Esophagus (tissue), 2 donors: Measurements from ENCODE around the gene RAET1L. TPM values are rescaled to one million over a fixed set of nuclear protein-coding genes. Genes with fewer than 3 reads are reported as not detected.
"Not testable (repeated sequence)": the region's sequence is repeated elsewhere in the genome, so short reads cannot be mapped to it uniquely, and the experiment has no call there.

ENCODE experiments used
- H3K27ac ChIP-seq, 2 donors: one replicate each; pipeline ENCODE4 v1.5.1; 2013; ENCODE audit warnings: low read depth in 2 of 2, mild to moderate bottlenecking in 2 of 2, inconsistent platforms in 1 of 2, low read length in 1 of 2, moderate library complexity in 1 of 2
- H3K27me3 ChIP-seq, 2 donors: one replicate each; pipeline ENCODE4 v1.6.1; 2013; ENCODE audit warnings: low read length in 2 of 2, control low read depth in 1 of 2, mild to moderate bottlenecking in 1 of 2; ENCODE audit not compliant: insufficient read depth in 2 of 2, control insufficient read depth in 1 of 2
- H3K36me3 ChIP-seq, 2 donors: one replicate each; pipeline ENCODE4 v1.6.1; 2013; ENCODE audit warnings: low read length in 1 of 2; ENCODE audit not compliant: control insufficient read depth in 2 of 2, insufficient read depth in 2 of 2
- H3K4me1 ChIP-seq, 2 donors: one replicate each; pipeline ENCODE4 v1.6.1; 2013; ENCODE audit warnings: low read length in 1 of 2; ENCODE audit not compliant: control insufficient read depth in 2 of 2, insufficient read depth in 2 of 2
- H3K4me3 ChIP-seq, 2 donors: one replicate each; pipeline ENCODE4 v1.5.1; 2013; ENCODE audit warnings: low read length in 2 of 2, mild to moderate bottlenecking in 2 of 2, low read depth in 1 of 2, moderate library complexity in 1 of 2
- H3K9me3 ChIP-seq, 2 donors: one replicate each; pipeline ENCODE4 v1.6.1; 2013; ENCODE audit warnings: mild to moderate bottlenecking in 2 of 2, low read depth in 1 of 2, low read length in 1 of 2, moderate library complexity in 1 of 2; ENCODE audit not compliant: control insufficient read depth in 2 of 2, insufficient read depth in 1 of 2
- WGBS, 2 donors: extraction: QIAGEN DNeasy Blood & Tissue Kit; methylation state at CpG; one replicate each; pipeline ENCODE4 v1.1.7; 2013; 5-methylcytosine and 5-hydroxymethylcytosine counted together
- polyA plus RNA-seq, 2 donors: library from polyadenylated mRNA; stranded (reverse); fragments of 200-250 nt; gene quantifications; one replicate each; pipeline ENCODE4 v1.2.3, GENCODE V29; 2013
- donor health status: healthy with polysubstance abuse.
- donor health status: Bipolar disorder and iron deficiency.

RAET1L gene
- polyA plus RNA-seq, 2 donors: 33.9 to 75.3 TPM

DNA sequence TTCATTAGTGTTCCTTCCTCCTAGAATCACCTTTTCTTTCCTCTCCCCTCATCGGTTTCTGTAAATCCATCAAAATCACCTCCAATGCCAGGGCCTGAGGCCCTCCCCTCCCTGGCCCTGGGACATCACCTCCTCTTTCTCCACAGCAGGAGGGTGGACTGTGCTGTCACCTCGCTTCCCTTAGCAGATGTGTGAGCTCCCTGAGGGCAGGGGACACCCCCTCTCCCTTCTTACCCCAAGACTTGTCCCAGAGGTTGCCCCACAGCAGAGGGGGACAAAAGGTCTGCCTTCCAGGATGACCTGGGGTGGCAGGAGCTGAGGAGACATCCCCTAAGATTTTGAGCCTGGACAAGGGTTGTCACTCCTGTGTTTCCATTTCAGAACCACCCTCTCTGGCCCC is 55.7 kb downstream of the RAET1L start:
- no peaks in the 10 kb centered on the region for H3K36me3 ChIP-seq
- H3K27me3 ChIP-seq: peaks cover 0 to 2% of the 10 kb centered on the region in 2 donors
- H3K4me1 ChIP-seq: peaks cover 2 to 3% of the 10 kb centered on the region in 2 donors
- H3K27ac ChIP-seq: no peak overlapping the region
- no peak overlapping the region for H3K4me3 ChIP-seq
- 72 to 73% methylated on average over 2 of the region's 2 CpGs for WGBS, 2 donors
- no peaks in the 10 kb centered on the region for H3K9me3 ChIP-seq

DNA sequence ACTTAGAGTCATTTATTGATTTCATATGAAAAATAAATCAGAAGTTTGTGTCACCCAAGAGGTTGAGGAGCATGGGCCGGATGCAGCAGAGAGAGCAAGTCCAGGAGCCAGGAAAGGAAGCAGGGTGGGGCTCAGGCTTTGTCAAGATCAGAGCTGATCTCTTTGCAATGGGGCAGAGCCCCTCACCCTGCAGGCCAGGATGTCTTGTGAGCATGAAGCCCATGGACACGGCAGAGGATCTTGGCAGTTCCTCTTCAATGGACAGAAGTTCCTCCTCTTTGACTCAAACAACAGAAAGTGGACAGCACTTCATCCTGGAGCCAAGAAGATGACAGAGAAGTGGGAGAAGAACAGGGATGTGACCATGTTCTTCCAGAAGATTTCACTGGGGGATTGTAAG is 56.4 kb downstream of the RAET1L start:
- WGBS, 2 donors: 79 to 87% methylated on average over 2 of the region's 2 CpGs
- peaks cover 7 to 10% of the 10 kb centered on the region in 2 donors for H3K4me1 ChIP-seq
- H3K4me3 ChIP-seq, H3K27ac ChIP-seq, H3K9me3 ChIP-seq, H3K36me3 ChIP-seq, H3K27me3 ChIP-seq: not testable (repeated sequence)

Other genes starting within 250 kb of the RAET1L start
- gene LRP11, start 161.2 kb downstream of the RAET1L start, polyA plus RNA-seq: 10 to 100 TPM; 20.8 to 25.6 TPM
- gene RAET1E, start 127.4 kb downstream of the RAET1L start, polyA plus RNA-seq: 10 to 100 TPM; 25.1 to 72.5 TPM
- 10 to 100 TPM in 1 of 2 donors, 1 to 10 TPM in 1; 8.9 to 21.2 TPM for gene RAET1G, start 102.4 kb downstream of the RAET1L start, polyA plus RNA-seq
- gene ULBP2, start 83.5 kb downstream of the RAET1L start, polyA plus RNA-seq: 1 to 10 TPM; 1.7 to 5.4 TPM
- under 1 TPM; 0.04 to 0.31 TPM for gene ULBP1, start 61.6 kb downstream of the RAET1L start, polyA plus RNA-seq
- 1 to 10 TPM in 1 of 2 donors, under 1 TPM in 1; 0.61 to 1.9 TPM for gene ULBP3, start 43.6 kb upstream of the RAET1L start, polyA plus RNA-seq
- gene PPP1R14C, start 117.5 kb upstream of the RAET1L start, polyA plus RNA-seq: 10 to 100 TPM in 1 of 2 donors, 1 to 10 TPM in 1; 7.8 to 12.4 TPM